ENCODE results near the gene GRM4. TPM values are rescaled to one million over a fixed set of nuclear protein-coding genes. Genes with fewer than 3 reads are reported as not detected.

GRM4 gene
- total and polyA plus RNA-seq, 9 donors, result under 0.01 to 0.37 (median 0.08) TPM; not detected in 2

DNA sequence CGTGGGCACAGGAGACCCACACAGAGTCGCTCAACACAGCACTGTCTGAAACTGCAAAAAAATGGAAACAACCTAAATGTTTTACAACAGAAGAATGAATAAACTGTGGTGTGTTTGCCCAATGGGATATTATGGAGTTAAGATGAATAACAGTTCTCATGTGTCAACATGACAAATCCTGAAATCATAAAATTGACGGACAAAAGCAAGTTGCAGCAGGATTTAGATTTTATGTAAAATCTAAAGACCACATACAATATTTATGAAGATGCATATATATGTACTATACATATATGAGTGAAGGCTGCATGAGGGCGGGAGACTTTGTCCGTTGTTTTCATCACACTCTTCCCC is 79.7 kb downstream of the GRM4 start:
- H3K4me1 ChIP-seq (ENCODE audit: insufficient read depth), result peaks cover 6% of the 10 kb centered on the region
- H3K4me3 ChIP-seq, result no peak overlapping the region
- 36 to 39% (median 39%) methylated on average over 5 of the region's 5 CpGs for WGBS, 3 donors
- no peaks in the 10 kb centered on the region for H3K27me3 ChIP-seq
- intact Hi-C loops (cut with DNase I), result no loop called here
- no peak for DNase-seq
- TF ChIP-seq EP300 (IDR thresholded peaks at IDR 0.05), result no peak
- no peak for TF ChIP-seq POLR2A (IDR thresholded peaks at IDR 0.05)
- TF ChIP-seq, protein P1, sequence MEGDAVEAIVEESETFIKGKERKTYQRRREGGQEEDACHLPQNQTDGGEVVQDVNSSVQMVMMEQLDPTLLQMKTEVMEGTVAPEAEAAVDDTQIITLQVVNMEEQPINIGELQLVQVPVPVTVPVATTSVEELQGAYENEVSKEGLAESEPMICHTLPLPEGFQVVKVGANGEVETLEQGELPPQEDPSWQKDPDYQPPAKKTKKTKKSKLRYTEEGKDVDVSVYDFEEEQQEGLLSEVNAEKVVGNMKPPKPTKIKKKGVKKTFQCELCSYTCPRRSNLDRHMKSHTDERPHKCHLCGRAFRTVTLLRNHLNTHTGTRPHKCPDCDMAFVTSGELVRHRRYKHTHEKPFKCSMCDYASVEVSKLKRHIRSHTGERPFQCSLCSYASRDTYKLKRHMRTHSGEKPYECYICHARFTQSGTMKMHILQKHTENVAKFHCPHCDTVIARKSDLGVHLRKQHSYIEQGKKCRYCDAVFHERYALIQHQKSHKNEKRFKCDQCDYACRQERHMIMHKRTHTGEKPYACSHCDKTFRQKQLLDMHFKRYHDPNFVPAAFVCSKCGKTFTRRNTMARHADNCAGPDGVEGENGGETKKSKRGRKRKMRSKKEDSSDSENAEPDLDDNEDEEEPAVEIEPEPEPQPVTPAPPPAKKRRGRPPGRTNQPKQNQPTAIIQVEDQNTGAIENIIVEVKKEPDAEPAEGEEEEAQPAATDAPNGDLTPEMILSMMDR (IDR thresholded peaks at IDR 0.05), result no peak
- no peaks in the 10 kb centered on the region for H3K9me3 ChIP-seq
- H3K36me3 ChIP-seq, result no peaks in the 10 kb centered on the region
- no peak overlapping the region for H3K27ac ChIP-seq

DNA sequence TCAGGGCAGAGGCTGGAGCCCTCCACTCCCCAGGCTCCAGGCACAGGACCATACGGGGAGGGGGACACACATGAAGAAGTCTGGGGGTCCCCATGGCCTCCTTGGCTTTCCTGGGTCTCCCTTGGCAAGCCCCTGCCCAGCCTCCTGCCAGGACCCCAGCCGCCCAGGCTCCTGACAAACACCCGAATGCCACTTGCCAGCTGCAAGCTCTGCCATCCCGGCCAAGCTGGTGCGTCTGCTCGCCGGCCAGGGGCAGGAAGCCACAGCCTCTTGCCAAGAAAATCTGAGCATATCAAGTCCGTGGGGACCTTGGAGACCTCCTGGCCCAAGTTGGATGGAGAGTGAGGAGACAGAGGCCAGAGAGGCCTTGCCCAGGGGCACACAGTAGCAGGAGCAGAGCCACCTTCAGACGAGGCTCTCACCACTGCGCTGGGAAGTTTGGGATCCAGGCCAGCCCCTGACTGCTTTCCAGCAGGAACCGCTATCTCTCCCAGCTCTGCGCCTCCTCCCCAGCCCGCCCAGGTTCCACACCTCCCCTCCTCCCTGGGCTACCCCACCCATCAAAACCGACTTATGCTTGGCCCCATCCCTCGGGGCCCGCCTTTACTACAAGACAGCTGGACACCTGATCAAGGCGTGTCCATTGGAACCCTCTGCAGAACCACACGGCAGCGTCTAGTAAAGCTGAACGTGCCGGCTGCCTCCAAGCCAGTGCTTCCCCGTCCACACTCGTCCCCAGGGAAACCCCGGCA is 80.2 kb downstream of the GRM4 start:
- H3K4me3 ChIP-seq, result no peak overlapping the region

DNA sequence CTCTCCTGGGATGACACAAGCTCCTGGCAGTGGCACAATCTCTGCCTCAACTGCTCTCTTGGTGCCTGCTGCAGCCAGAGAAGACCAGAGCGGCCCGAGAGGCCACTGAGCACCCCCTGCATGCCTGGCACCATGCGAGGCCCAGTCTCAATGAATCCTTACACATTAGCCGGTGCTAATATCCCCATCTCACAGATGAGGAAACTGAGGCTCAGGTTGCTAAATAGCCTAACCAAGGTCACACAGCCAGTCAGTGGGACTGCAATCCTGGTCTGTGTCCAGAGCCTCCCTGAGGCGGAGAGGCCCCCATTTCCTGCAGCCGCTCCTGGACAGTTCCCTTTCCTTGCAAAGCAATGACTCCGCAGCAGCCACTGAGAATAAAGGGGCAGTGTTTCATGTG is 81.2 kb downstream of the GRM4 start:
- no peaks in the 10 kb centered on the region for H3K9me3 ChIP-seq
- no peaks in the 10 kb centered on the region for H3K36me3 ChIP-seq
- WGBS, 3 donors, result 60 to 79% (median 67%) methylated on average over 7 of the region's 7 CpGs
- no peak overlapping the region for H3K4me3 ChIP-seq
- H3K27me3 ChIP-seq, result no peaks in the 10 kb centered on the region
- H3K4me1 ChIP-seq (ENCODE audit: insufficient read depth), result peaks cover 6% of the 10 kb centered on the region
- intact Hi-C loops (cut with DNase I), result no loop called here
- no peak for DNase-seq
- TF ChIP-seq, protein P1 (IDR thresholded peaks at IDR 0.05), result no peak
- TF ChIP-seq POLR2A (IDR thresholded peaks at IDR 0.05) (no peak), EP300 (IDR thresholded peaks at IDR 0.05) (no peak)
- no peak overlapping the region for H3K27ac ChIP-seq

More for the DNA sequence above, 80.2 kb downstream of the GRM4 start:
- no peaks in the 10 kb centered on the region for H3K36me3 ChIP-seq
- TF ChIP-seq, protein P1 (IDR thresholded peaks at IDR 0.05), result no peak
- TF ChIP-seq POLR2A (IDR thresholded peaks at IDR 0.05) (no peak), EP300 (IDR thresholded peaks at IDR 0.05) (no peak)
- peak in 3 of 5 donors; percentile 36 to 62 (median 46) for DNase-seq
- WGBS, 3 donors, result 6 to 7% (median 7%) methylated on average over 24 of the region's 24 CpGs
- H3K4me1 ChIP-seq (ENCODE audit: insufficient read depth), result peaks cover 6% of the 10 kb centered on the region
- H3K9me3 ChIP-seq, result no peaks in the 10 kb centered on the region
- intact Hi-C loops (cut with DNase I), result no loop called here
- H3K27ac ChIP-seq, result no peak overlapping the region
- no peaks in the 10 kb centered on the region for H3K27me3 ChIP-seq

DNA sequence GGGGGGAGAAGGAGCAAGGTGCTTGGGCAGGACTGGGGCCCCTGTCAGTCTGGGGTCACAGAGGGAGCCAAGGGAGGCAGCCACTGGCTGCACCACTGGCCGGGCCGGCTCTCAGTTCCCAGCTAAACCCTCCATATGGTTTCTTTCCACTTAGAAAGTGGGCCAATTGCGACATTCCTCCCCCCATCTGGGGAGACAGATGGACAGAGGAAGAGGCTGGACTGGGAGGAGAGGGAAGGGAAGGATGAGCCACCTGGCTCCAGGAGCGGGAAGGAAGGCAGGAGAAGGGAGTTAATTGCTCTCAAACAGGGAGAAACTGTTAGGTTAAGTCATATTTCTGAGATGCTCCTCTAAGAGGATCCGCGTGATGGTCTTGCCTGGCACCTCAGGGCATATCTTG is 82.2 kb downstream of the GRM4 start:
- Histone ChIP-seq H3K4me1 (ENCODE audit: insufficient read depth) (peaks cover 6% of the 10 kb centered on the region), H3K27me3 (no peaks in the 10 kb centered on the region), H3K27ac (no peak overlapping the region), H3K9me3 (no peaks in the 10 kb centered on the region), H3K36me3 (no peaks in the 10 kb centered on the region), H3K4me3 (no peak overlapping the region)
- WGBS, 3 donors, result 21 to 32% (median 23%) methylated on average over 6 of the region's 6 CpGs
- DNase-seq, result no peak
- TF ChIP-seq, protein P1 (IDR thresholded peaks at IDR 0.05), result no peak
- TF ChIP-seq POLR2A (IDR thresholded peaks at IDR 0.05) (no peak), EP300 (IDR thresholded peaks at IDR 0.05) (no peak)
- intact Hi-C loops (cut with DNase I), result no loop called here

All from ovary (tissue), 9 donors.